ENCODE measurements around the gene BATF3.

DNA sequence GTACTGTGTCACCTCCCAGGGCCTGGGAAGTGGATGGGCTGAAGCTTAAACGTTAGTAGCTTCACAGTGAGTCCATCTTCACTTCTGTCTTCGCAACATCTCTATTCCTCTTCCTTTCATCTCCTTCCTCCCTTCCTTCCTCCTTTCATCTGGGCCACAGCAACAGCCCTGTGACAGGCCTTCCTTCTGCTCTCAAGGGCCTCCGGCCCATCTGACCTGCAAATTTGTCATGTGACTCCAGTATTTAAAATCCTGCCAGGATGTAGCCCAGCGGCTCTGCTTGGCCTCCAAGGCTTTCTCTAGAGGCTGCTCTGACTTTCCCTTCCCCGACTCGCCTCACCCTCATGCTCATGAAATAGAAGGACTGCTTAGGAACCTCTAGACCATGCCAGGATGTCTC lies 10.9 kb upstream of the BATF3 start:
- TF ChIP-seq, protein P1, sequence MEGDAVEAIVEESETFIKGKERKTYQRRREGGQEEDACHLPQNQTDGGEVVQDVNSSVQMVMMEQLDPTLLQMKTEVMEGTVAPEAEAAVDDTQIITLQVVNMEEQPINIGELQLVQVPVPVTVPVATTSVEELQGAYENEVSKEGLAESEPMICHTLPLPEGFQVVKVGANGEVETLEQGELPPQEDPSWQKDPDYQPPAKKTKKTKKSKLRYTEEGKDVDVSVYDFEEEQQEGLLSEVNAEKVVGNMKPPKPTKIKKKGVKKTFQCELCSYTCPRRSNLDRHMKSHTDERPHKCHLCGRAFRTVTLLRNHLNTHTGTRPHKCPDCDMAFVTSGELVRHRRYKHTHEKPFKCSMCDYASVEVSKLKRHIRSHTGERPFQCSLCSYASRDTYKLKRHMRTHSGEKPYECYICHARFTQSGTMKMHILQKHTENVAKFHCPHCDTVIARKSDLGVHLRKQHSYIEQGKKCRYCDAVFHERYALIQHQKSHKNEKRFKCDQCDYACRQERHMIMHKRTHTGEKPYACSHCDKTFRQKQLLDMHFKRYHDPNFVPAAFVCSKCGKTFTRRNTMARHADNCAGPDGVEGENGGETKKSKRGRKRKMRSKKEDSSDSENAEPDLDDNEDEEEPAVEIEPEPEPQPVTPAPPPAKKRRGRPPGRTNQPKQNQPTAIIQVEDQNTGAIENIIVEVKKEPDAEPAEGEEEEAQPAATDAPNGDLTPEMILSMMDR (IDR thresholded peaks at IDR 0.05; ENCODE audit: borderline replicate concordance, extremely low read depth, low read length, poor library complexity, severe bottlenecking), result no peak
- no peak for TF ChIP-seq EZH2 (IDR thresholded peaks at IDR 0.05; ENCODE audit: borderline replicate concordance, low read depth, low read length, severe bottlenecking)

All from DND-41 (cell line).